ENCODE data around the gene SLC26A2. TPM values are rescaled to one million over a fixed set of nuclear protein-coding genes. Genes with fewer than 3 reads are reported as not detected.

SLC26A2 gene
- total and polyA plus RNA-seq, 10 of the 15 experiments (the other 5 are each of a cell fraction or from before 2014, with no cell fraction given) = 1.7 to 6.4 (median 4.2) TPM

DNA sequence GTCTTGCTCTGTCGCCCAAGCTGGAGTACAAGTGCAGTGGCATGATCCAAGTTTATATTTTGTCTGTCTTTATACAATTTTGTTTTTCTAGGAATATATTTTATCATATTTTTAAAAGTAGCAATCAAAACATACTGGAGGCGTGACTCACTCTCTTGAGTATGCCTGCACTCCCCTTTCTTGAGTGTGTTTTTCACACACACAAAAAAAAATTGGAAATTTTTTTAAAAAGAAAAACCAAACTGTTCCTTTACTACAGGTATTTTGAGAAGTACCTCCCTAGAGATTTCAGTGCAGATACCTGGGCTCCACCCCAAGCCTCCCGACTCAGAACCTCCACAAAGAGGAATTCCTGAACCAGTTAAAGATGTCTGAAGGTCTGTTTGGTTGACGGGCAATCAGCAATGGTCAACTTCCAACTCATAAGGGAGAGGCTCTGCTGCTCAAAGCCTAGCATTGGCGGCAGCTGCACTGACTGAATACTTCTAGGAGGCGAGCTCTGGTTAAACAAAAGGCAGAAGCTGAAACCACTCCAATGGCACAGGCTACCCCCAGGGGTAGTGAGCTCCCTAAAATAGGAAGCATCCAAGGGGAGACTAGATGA, 43.4 kb upstream of the SLC26A2 start:
- H3K4me2 ChIP-seq (ENCODE audit: control insufficient read depth, insufficient read depth) = no peak overlapping the region
- H3K36me3 ChIP-seq (ENCODE audit: control insufficient read depth in 2 of 2, insufficient read depth in 2 of 2, low read length in 1 of 2) = no peaks in the 10 kb centered on the region
- H3K27ac ChIP-seq (ENCODE audit: control insufficient read depth, insufficient read depth) = no peak overlapping the region
- no peak overlapping the region for H3K9ac ChIP-seq (ENCODE audit: control insufficient read depth, insufficient read depth, low read length)
- intact Hi-C loops (cut with micrococcal nuclease; ENCODE audit: unreplicated experiment) (no loop called here), in situ Hi-C loops (cut with MboI) (no loop called here)
- BruUV-seq (replicated peaks) = no TSS peak
- no peak overlapping the region for H3K4me3 ChIP-seq
- no peaks in the 10 kb centered on the region for H3K9me3 ChIP-seq (replicated peaks; ENCODE audit: control insufficient read depth, insufficient read depth, low read length)
- H2AFZ ChIP-seq (ENCODE audit: control insufficient read depth, low read depth, low read length) = no peak overlapping the region
- ChIA-PET RAD21 (ENCODE audit: unreplicated experiment) (no interaction called here), CTCF (interaction anchor here (1.0 to 1.2 kb wide), 3 partner anchors 43 to 205 kb away, joined by 3 to 4 read pairs (median 4); partner anchors contain the start of gene SLC26A2), SMC1A (ENCODE audit: uncharacterized antibody, unreplicated experiment) (interaction anchor here (0.8 to 1.0 kb wide), 2 partner anchors 23 to 98 kb away, joined by 3 read pairs; no protein-coding TSS in a partner anchor), POLR2A (no interaction called here)
- no peak for FAIRE-seq
- no peak for ATAC-seq
- H3K79me2 ChIP-seq (ENCODE audit: control insufficient read depth, insufficient read depth, low read length) = no peaks in the 10 kb centered on the region
- no peaks in the 10 kb centered on the region for H4K20me1 ChIP-seq (ENCODE audit: control insufficient read depth, insufficient read depth)
- no peak for DNase-seq (ENCODE audit: low read depth, low spot score)
- 55% methylated on average over 6 of the region's 6 CpGs for WGBS (ENCODE audit: insufficient coverage, insufficient replicate concordance, low lambda C conversion rate, missing lambda C conversion rate)
- peaks cover 3% of the 10 kb centered on the region; the same call in 1 of the 2 replicates for H3K4me1 ChIP-seq (ENCODE audit: control insufficient read depth, insufficient read depth, low read length)
- no peaks in the 10 kb centered on the region for H3K27me3 ChIP-seq (replicated peaks in 1 of 2; ENCODE audit: control insufficient read depth in 2 of 2, insufficient read depth in 2 of 2, low read length in 1 of 2)
- TF ChIP-seq CUX1 (IDR thresholded peaks at IDR 0.05; ENCODE audit: insufficient replicate concordance, low read depth, low read length) = no peak
- no peak for TF ChIP-seq CREM (IDR thresholded peaks at IDR 0.05; ENCODE audit: low read depth)
- no peak for TF ChIP-seq IKZF2 (IDR thresholded peaks at IDR 0.05)
- no peak for TF ChIP-seq RB1 (IDR thresholded peaks at IDR 0.05; ENCODE audit: borderline replicate concordance)
- no peak for TF ChIP-seq NRF1 (conservative IDR thresholded peaks at IDR 0.05; ENCODE audit: low read depth, low read length)
- TF ChIP-seq, protein P1, sequence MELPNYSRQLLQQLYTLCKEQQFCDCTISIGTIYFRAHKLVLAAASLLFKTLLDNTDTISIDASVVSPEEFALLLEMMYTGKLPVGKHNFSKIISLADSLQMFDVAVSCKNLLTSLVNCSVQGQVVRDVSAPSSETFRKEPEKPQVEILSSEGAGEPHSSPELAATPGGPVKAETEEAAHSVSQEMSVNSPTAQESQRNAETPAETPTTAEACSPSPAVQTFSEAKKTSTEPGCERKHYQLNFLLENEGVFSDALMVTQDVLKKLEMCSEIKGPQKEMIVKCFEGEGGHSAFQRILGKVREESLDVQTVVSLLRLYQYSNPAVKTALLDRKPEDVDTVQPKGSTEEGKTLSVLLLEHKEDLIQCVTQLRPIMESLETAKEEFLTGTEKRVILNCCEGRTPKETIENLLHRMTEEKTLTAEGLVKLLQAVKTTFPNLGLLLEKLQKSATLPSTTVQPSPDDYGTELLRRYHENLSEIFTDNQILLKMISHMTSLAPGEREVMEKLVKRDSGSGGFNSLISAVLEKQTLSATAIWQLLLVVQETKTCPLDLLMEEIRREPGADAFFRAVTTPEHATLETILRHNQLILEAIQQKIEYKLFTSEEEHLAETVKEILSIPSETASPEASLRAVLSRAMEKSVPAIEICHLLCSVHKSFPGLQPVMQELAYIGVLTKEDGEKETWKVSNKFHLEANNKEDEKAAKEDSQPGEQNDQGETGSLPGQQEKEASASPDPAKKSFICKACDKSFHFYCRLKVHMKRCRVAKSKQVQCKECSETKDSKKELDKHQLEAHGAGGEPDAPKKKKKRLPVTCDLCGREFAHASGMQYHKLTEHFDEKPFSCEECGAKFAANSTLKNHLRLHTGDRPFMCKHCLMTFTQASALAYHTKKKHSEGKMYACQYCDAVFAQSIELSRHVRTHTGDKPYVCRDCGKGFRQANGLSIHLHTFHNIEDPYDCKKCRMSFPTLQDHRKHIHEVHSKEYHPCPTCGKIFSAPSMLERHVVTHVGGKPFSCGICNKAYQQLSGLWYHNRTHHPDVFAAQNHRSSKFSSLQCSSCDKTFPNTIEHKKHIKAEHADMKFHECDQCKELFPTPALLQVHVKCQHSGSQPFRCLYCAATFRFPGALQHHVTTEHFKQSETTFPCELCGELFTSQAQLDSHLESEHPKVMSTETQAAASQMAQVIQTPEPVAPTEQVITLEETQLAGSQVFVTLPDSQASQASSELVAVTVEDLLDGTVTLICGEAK (IDR thresholded peaks at IDR 0.05; ENCODE audit: borderline replicate concordance) = no peak
- no peak for TF ChIP-seq BACH1 (IDR thresholded peaks at IDR 0.05; ENCODE audit: borderline replicate concordance)
- TF ChIP-seq RAD21 (IDR thresholded peaks at IDR 0.05; ENCODE audit: insufficient read depth, low read depth, low read length) = no peak
- no peak for TF ChIP-seq MYB (IDR thresholded peaks at IDR 0.05; ENCODE audit: borderline replicate concordance, low read depth, low read length)
- TF ChIP-seq, protein P2, sequence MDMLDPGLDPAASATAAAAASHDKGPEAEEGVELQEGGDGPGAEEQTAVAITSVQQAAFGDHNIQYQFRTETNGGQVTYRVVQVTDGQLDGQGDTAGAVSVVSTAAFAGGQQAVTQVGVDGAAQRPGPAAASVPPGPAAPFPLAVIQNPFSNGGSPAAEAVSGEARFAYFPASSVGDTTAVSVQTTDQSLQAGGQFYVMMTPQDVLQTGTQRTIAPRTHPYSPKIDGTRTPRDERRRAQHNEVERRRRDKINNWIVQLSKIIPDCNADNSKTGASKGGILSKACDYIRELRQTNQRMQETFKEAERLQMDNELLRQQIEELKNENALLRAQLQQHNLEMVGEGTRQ (IDR thresholded peaks at IDR 0.05; ENCODE audit: borderline replicate concordance, low read depth, low read length) = no peak
- TF ChIP-seq, protein P3, sequence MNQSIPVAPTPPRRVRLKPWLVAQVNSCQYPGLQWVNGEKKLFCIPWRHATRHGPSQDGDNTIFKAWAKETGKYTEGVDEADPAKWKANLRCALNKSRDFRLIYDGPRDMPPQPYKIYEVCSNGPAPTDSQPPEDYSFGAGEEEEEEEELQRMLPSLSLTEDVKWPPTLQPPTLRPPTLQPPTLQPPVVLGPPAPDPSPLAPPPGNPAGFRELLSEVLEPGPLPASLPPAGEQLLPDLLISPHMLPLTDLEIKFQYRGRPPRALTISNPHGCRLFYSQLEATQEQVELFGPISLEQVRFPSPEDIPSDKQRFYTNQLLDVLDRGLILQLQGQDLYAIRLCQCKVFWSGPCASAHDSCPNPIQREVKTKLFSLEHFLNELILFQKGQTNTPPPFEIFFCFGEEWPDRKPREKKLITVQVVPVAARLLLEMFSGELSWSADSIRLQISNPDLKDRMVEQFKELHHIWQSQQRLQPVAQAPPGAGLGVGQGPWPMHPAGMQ (IDR thresholded peaks at IDR 0.05; ENCODE audit: borderline replicate concordance) = no peak
- TF ChIP-seq MXI1 (IDR thresholded peaks at IDR 0.05; ENCODE audit: low read depth, low read length) = no peak
